GM12801 (cell line): Measurements from ENCODE around the gene SNRK.

ENCODE experiments used
- TF ChIP-seq, protein P1 (sequence below): IDR thresholded peaks from one replicate; pipeline ENCODE4 v1.5.1; 2011; ENCODE audit warnings: control low read depth; ENCODE audit not compliant: insufficient read length; ENCODE audit errors: extremely low read depth

The SNRK gene

DNA sequence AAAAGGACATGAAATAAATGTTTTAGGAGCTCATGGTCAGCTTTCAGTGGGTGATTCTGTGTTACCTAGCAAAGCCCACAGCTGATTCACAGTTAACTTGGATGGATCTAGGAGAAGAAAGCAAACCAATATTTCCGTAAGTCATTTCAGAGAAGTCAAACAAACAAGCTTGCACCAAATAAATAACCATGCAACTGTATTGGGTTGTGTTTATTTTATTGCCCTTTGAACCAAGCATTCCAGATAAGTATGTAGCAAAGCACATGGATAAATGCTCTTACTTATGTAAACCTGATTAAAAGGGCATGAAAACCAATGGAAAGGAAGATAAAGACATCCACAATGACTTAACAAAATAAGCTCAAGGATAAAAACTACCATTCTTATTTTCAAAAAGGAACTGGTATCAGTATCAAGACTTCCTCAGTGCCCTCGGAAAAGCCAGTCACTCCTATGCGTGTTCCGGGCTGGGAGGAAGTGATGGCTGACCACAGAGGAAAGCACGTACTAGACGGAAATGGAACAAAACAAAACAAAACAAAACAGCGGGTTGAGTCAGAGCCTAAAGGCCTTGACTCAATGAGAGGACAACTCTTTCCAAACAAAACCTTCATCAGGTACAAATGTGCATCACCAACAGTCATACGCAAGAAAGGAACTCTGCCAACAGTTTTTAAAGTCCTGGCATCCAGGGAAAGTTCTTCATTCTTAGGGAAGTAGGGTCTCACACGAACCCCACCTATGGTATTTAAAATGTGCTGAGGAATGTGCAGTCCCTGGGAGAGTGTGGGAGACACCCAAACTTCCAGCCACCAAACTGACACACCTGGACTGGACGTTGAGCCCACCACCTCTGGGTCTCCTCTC, 103.3 kb downstream of the SNRK start:
- TF ChIP-seq, protein P1, sequence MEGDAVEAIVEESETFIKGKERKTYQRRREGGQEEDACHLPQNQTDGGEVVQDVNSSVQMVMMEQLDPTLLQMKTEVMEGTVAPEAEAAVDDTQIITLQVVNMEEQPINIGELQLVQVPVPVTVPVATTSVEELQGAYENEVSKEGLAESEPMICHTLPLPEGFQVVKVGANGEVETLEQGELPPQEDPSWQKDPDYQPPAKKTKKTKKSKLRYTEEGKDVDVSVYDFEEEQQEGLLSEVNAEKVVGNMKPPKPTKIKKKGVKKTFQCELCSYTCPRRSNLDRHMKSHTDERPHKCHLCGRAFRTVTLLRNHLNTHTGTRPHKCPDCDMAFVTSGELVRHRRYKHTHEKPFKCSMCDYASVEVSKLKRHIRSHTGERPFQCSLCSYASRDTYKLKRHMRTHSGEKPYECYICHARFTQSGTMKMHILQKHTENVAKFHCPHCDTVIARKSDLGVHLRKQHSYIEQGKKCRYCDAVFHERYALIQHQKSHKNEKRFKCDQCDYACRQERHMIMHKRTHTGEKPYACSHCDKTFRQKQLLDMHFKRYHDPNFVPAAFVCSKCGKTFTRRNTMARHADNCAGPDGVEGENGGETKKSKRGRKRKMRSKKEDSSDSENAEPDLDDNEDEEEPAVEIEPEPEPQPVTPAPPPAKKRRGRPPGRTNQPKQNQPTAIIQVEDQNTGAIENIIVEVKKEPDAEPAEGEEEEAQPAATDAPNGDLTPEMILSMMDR: no peak

DNA sequence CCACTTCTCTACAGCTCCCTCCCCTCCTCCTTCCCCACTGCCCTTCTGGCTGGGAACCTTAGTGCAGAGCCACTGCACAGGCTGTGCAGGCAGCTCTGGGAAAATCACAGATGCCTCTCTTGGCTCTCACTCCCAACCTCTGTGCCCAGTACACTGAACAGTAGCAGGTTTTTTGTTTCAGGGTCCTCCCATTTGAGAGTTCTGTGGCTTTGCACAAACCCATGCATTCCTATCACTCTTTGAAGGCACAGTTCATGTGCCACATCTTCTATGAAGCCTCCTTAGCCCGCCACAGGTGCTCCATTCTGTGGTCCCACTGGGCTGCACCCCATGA, 103.9 kb downstream of the SNRK start:
- TF ChIP-seq, protein P1: no peak

DNA sequence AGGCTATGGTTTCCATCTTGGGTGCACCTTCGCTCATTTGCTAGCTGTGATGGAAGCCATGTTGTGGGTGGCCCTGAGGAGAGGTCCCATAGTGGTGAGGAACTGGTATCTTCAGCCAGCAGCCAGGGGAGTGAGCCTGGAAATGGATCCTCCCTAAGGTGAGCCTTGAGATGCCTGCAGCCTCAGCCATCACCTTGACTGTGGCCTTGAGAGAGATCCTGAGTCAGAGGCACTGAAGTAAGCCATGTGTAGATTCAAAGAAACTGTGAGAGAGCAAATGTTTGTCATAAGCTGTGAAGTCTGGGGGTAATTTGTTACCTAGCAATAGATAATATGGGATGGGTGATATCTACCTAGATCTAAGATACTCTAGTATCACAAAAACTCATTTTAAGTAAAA, 105.3 kb downstream of the SNRK start:
- TF ChIP-seq, protein P1: no peak

DNA sequence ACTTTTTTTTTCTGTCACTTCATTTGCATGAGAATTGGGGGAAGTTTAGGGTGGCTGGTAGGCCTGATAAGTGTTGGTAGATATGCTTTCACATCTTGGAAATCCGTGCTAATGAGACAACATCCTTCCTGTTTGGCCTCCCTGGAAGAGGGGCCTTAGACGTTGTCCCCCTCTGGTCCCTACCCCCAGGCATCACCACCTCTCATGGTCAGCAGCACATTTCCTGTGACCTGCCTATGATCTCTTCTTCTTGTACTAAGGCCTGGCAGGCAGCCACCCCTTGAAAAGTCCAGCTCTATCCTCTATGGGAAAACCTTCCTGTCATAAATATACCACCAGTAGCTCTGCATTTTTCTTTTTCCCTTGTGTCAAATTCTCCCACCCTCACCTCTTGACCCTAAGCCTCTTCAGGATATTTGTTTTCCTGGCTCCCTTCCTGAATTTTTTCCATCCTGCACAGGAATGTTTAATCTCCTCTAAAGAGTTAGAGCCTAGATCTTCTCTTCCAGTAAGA, 107.8 kb downstream of the SNRK start:
- TF ChIP-seq, protein P1: no peak

DNA sequence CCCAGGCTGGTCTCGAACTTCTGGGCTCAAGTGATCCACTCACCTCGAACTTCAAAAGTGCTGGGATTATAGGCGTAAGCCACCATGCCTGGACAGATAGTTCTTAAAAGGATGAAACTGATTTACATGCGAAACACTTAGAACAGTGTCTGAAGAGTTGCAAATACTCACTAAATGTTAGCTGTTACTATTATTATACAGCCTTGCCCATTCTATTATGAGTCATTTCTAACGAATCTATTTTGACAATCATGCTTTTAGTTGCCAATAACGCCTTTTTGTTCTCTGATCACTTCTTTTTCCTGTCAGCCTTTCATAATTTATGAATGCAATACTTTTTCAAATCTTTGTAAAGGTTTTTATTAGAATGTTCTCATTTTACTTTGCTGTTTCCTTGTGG, 112.7 kb downstream of the SNRK start:
- TF ChIP-seq, protein P1: no peak

DNA sequence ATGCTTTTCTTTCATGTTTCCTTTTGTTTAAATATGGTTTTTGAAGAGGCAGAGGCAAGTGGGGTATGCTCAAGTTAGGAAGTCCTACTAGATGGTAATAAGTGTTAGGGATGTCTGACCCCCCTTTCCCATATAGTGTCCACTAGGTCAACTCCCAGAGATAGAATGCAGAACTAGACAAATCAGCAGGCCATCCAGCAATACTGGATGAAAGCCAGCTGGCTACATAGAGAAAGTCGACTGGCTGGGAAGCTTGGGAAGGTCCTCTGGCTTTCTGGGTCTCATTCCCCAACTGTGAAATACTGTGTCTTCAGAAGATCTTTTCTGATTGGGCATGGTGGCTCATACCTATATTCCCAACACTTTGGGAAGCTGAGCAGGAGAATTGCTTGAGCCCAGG, 113.8 kb downstream of the SNRK start:
- TF ChIP-seq, protein P1: no peak
